Colonic mucosa (tissue), 4 donors: ENCODE results near the gene PTPN4. TPM values are rescaled to one million over a fixed set of nuclear protein-coding genes. Genes with fewer than 3 reads are reported as not detected.

Experiments
- DNase-seq: peaks from one replicate; pipeline ENCODE4 v3.0.0-alpha.2; 2020
- H3K27ac ChIP-seq: fragments of 200-600 bp; one replicate; pipeline ENCODE4 v1.8.0; 2021
- H3K27me3 ChIP-seq: fragments of 200-600 bp; one replicate; pipeline ENCODE4 v1.8.0; 2021
- H3K36me3 ChIP-seq: fragments of 200-600 bp; one replicate; pipeline ENCODE4 v1.8.0; 2021
- H3K4me1 ChIP-seq: fragments of 200-600 bp; one replicate; pipeline ENCODE4 v1.8.0; 2021; ENCODE audit warnings: mild to moderate bottlenecking
- H3K4me3 ChIP-seq: fragments of 200-600 bp; one replicate; pipeline ENCODE4 v1.8.0; 2021
- H3K9ac ChIP-seq, 2 donors: one replicate each; pipeline ENCODE4 v1.7.0; 2013; ENCODE audit warnings: control low read depth in 2 of 2, low read depth in 2 of 2, low read length in 2 of 2
- H3K9me3 ChIP-seq: fragments of 200-600 bp; one replicate; pipeline ENCODE4 v1.8.0; 2021
- CTCF ChIP-seq: fragments of 200-600 bp; IDR thresholded peaks from one replicate; pipeline ENCODE4 v1.8.0; 2022; ENCODE audit warnings: antibody characterized with exemption, mild to moderate bottlenecking
- intact Hi-C: fragments of 100-400 bp; cut with DNase I; formaldehyde crosslinking; loops from one replicate; pipeline ENCODE4 v1.14.1; 2022
- total RNA-seq, 2 donors: library from RNA; stranded (reverse); fragmentation: NEBNext Ultra II Directional in 1 of 2; extraction: Animal tissue kit (Norgen Biotek cat#: 25700) in 1 of 2; gene quantifications; one replicate each; pipeline ENCODE4 v1.2.1, GENCODE V29; 2021
- donor health status: healthy.
- donor health status: DM: no; HTN: no; CAD: no.
- donor health status: DM: no; HTN: no; CAD: no.

Gene PTPN4
- total RNA-seq, 2 donors from 2014 or later, result 20.4 to 28.2 TPM

GRCh38 chr2:119771331-119771730, 11.6 kb downstream of the PTPN4 start:
- H3K4me3 ChIP-seq, result no peak overlapping the region
- no peak overlapping the region for H3K9ac ChIP-seq
- no peak overlapping the region for H3K27ac ChIP-seq
- H3K9me3 ChIP-seq, result no peaks in the 10 kb centered on the region
- H3K27me3 ChIP-seq, result no peaks in the 10 kb centered on the region
- no peaks in the 10 kb centered on the region for H3K4me1 ChIP-seq
- intact Hi-C loops, result no loop called here
- no peak for TF ChIP-seq CTCF
- DNase-seq, result no peak
- no peaks in the 10 kb centered on the region for H3K36me3 ChIP-seq

- Histone ChIP-seq H3K27ac (no peak overlapping the region), H3K4me1 (no peaks in the 10 kb centered on the region), H3K27me3 (no peaks in the 10 kb centered on the region), H3K4me3 (no peak overlapping the region), H3K9ac (no peak overlapping the region), H3K36me3 (no peaks in the 10 kb centered on the region), H3K9me3 (no peaks in the 10 kb centered on the region)
- DNase-seq, result no peak
- intact Hi-C loops, result no loop called here
- no peak for TF ChIP-seq CTCF
Measured at GRCh38 chr2:119772128-119772527, 12.4 kb downstream of the PTPN4 start.

GRCh38 chr2:119772767-119773166, 13.0 kb downstream of the PTPN4 start:
- Histone ChIP-seq H3K4me1 (no peaks in the 10 kb centered on the region), H3K9ac (no peak overlapping the region), H3K27me3 (no peaks in the 10 kb centered on the region), H3K4me3 (no peak overlapping the region), H3K27ac (no peak overlapping the region), H3K36me3 (no peaks in the 10 kb centered on the region), H3K9me3 (no peaks in the 10 kb centered on the region)
- no peak for TF ChIP-seq CTCF
- intact Hi-C loops, result no loop called here
- DNase-seq, result no peak

- Histone ChIP-seq H3K9me3 (no peaks in the 10 kb centered on the region), H3K27ac (no peak overlapping the region), H3K4me1 (no peaks in the 10 kb centered on the region), H3K27me3 (no peaks in the 10 kb centered on the region), H3K4me3 (no peak overlapping the region), H3K9ac (no peak overlapping the region), H3K36me3 (no peaks in the 10 kb centered on the region)
- DNase-seq, result no peak
- TF ChIP-seq CTCF, result no peak
- intact Hi-C loops, result no loop called here
Measured at GRCh38 chr2:119774026-119774425, 14.3 kb downstream of the PTPN4 start.

GRCh38 chr2:119775102-119775501, 15.4 kb downstream of the PTPN4 start:
- no peak for DNase-seq
- H3K4me1 ChIP-seq, result no peaks in the 10 kb centered on the region
- intact Hi-C loops, result no loop called here

More at GRCh38 chr2:119775102-119775501, 15.4 kb downstream of the PTPN4 start:
- Histone ChIP-seq H3K9ac (no peak overlapping the region), H3K27ac (no peak overlapping the region), H3K9me3 (no peaks in the 10 kb centered on the region), H3K36me3 (no peaks in the 10 kb centered on the region), H3K27me3 (no peaks in the 10 kb centered on the region), H3K4me3 (no peak overlapping the region)
- TF ChIP-seq CTCF, result no peak
